ENCODE data around the gene MYO18B.

The MYO18B gene

DNA sequence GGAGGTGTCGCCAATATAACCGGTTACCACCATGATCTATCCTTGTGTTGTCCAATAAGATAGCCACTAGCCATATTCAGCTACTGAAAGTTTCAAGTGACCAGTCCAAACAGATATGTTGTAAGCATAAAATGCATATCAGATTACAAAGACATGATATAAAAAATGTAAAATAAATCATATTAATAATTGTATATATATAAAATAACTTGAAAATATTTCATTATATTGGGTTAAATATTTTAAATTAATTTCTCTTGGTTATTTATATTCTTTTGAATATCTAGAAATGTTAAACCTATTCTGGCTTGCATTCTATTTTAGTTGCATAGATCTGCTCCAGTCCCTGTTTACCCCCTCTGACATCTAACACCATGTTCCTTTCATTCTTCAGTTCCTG lies 305.5 kb downstream of the MYO18B start:
- Histone ChIP-seq H3K9me3 (ENCODE audit: insufficient read depth, low read length) (no peaks in the 10 kb centered on the region), H3F3A (ENCODE audit: insufficient read depth) (no peaks in the 10 kb centered on the region), H3K36me3 (ENCODE audit: low read length) (no peaks in the 10 kb centered on the region), H4K20me1 (ENCODE audit: low read depth, low read length) (no peaks in the 10 kb centered on the region), H2AFZ (ENCODE audit: low read depth, low read length, severe bottlenecking) (no peak overlapping the region), H3K4me2 (ENCODE audit: low read depth, low read length, poor library complexity, severe bottlenecking) (no peak overlapping the region), H3K27ac (ENCODE audit: low read depth, low read length) (no peak overlapping the region), H3K9me2 (replicated peaks; ENCODE audit: insufficient read depth, low read length) (no peaks in the 10 kb centered on the region), H3K79me2 (ENCODE audit: insufficient read depth, low read length) (no peaks in the 10 kb centered on the region), H3K4me3 (ENCODE audit: insufficient read depth, low read length, poor library complexity, severe bottlenecking) (no peak overlapping the region), H3K27me3 (ENCODE audit: low read length) (no peaks in the 10 kb centered on the region), H3K9ac (ENCODE audit: low read length) (no peak overlapping the region)
- TF ChIP-seq, protein P1, sequence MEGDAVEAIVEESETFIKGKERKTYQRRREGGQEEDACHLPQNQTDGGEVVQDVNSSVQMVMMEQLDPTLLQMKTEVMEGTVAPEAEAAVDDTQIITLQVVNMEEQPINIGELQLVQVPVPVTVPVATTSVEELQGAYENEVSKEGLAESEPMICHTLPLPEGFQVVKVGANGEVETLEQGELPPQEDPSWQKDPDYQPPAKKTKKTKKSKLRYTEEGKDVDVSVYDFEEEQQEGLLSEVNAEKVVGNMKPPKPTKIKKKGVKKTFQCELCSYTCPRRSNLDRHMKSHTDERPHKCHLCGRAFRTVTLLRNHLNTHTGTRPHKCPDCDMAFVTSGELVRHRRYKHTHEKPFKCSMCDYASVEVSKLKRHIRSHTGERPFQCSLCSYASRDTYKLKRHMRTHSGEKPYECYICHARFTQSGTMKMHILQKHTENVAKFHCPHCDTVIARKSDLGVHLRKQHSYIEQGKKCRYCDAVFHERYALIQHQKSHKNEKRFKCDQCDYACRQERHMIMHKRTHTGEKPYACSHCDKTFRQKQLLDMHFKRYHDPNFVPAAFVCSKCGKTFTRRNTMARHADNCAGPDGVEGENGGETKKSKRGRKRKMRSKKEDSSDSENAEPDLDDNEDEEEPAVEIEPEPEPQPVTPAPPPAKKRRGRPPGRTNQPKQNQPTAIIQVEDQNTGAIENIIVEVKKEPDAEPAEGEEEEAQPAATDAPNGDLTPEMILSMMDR (IDR thresholded peaks at IDR 0.05; ENCODE audit: insufficient read depth, low read length, poor library complexity, severe bottlenecking), result no peak
- TF ChIP-seq EZH2phosphoT487 (conservative IDR thresholded peaks at IDR 0.05; ENCODE audit: low read length), result no peak

DNA sequence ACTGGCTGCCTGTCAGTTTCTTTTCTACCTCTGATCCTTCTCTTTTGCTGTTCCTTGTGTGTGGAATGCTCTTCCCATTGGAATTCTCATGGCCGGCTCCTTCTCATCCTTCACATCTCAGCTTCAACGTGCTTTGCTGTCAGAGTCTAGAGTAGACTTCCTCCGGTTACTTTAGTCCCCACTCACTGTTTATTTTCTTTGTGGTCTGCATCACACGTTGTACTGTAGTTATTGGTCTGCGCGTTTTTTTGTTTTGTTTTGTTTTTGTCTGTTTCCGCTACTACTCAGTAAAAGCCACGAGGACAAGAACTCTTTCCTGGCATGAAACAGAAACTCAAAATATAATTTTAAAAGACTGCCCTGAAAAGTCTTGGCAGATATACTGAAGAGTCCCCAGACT lies 305.9 kb downstream of the MYO18B start:
- Histone ChIP-seq H3K4me3 (ENCODE audit: insufficient read depth, low read length, poor library complexity, severe bottlenecking) (no peak overlapping the region), H3K27ac (ENCODE audit: low read depth, low read length) (no peak overlapping the region), H3K9me3 (ENCODE audit: insufficient read depth, low read length) (no peaks in the 10 kb centered on the region), H3K4me2 (ENCODE audit: low read depth, low read length, poor library complexity, severe bottlenecking) (no peak overlapping the region), H3K27me3 (ENCODE audit: low read length) (no peaks in the 10 kb centered on the region), H3K9ac (ENCODE audit: low read length) (no peak overlapping the region), H2AFZ (ENCODE audit: low read depth, low read length, severe bottlenecking) (no peak overlapping the region), H3K36me3 (ENCODE audit: low read length) (no peaks in the 10 kb centered on the region), H3F3A (ENCODE audit: insufficient read depth) (no peaks in the 10 kb centered on the region), H3K9me2 (replicated peaks; ENCODE audit: insufficient read depth, low read length) (no peaks in the 10 kb centered on the region), H4K20me1 (ENCODE audit: low read depth, low read length) (no peaks in the 10 kb centered on the region), H3K79me2 (ENCODE audit: insufficient read depth, low read length) (no peaks in the 10 kb centered on the region)
- no peak for TF ChIP-seq EZH2phosphoT487 (conservative IDR thresholded peaks at IDR 0.05; ENCODE audit: low read length)
- TF ChIP-seq, protein P1 (IDR thresholded peaks at IDR 0.05; ENCODE audit: insufficient read depth, low read length, poor library complexity, severe bottlenecking), result no peak

GRCh38 chr22:26050079-26050478 lies 308.1 kb downstream of the MYO18B start:
- Histone ChIP-seq H3K9me3 (ENCODE audit: insufficient read depth, low read length) (no peaks in the 10 kb centered on the region), H3F3A (ENCODE audit: insufficient read depth) (no peaks in the 10 kb centered on the region)

More at GRCh38 chr22:26050079-26050478, 308.1 kb downstream of the MYO18B start:
- TF ChIP-seq EZH2phosphoT487 (conservative IDR thresholded peaks at IDR 0.05; ENCODE audit: low read length), result no peak
- TF ChIP-seq, protein P1 (IDR thresholded peaks at IDR 0.05; ENCODE audit: insufficient read depth, low read length, poor library complexity, severe bottlenecking), result no peak
- no peaks in the 10 kb centered on the region for H3K9me2 ChIP-seq (replicated peaks; ENCODE audit: insufficient read depth, low read length)
- no peaks in the 10 kb centered on the region for H3K79me2 ChIP-seq (ENCODE audit: insufficient read depth, low read length)
- no peaks in the 10 kb centered on the region for H3K36me3 ChIP-seq (ENCODE audit: low read length)
- no peaks in the 10 kb centered on the region for H4K20me1 ChIP-seq (ENCODE audit: low read depth, low read length)
- no peaks in the 10 kb centered on the region for H3K27me3 ChIP-seq (ENCODE audit: low read length)
- H3K9ac ChIP-seq (ENCODE audit: low read length), result no peak overlapping the region
- H3K27ac ChIP-seq (ENCODE audit: low read depth, low read length), result no peak overlapping the region
- no peak overlapping the region for H3K4me2 ChIP-seq (ENCODE audit: low read depth, low read length, poor library complexity, severe bottlenecking)
- no peak overlapping the region for H2AFZ ChIP-seq (ENCODE audit: low read depth, low read length, severe bottlenecking)
- H3K4me3 ChIP-seq (ENCODE audit: insufficient read depth, low read length, poor library complexity, severe bottlenecking), result no peak overlapping the region

Measured in SU-DHL-6 (cell line).